Vagina (tissue), 2 donors: ENCODE measurements around the gene COX10.

Experiments used
- POLR2A ChIP-seq, 2 donors: fragments of 450-650 bp; IDR thresholded peaks; one replicate each; pipeline ENCODE4 v1.6.1; 2017; ENCODE audit warnings: antibody characterized with exemption in 2 of 2, mild to moderate bottlenecking in 2 of 2, moderate library complexity in 2 of 2
- POLR2AphosphoS5 ChIP-seq, 2 donors: sonication (generic); formaldehyde crosslinking; IDR thresholded peaks; one replicate each; pipeline ENCODE4 v1.9.0; 2017; ENCODE audit warnings: antibody characterized with exemption in 2 of 2, mild to moderate bottlenecking in 2 of 2, low read depth in 1 of 2; ENCODE audit not compliant: insufficient read depth in 1 of 2

DNA sequence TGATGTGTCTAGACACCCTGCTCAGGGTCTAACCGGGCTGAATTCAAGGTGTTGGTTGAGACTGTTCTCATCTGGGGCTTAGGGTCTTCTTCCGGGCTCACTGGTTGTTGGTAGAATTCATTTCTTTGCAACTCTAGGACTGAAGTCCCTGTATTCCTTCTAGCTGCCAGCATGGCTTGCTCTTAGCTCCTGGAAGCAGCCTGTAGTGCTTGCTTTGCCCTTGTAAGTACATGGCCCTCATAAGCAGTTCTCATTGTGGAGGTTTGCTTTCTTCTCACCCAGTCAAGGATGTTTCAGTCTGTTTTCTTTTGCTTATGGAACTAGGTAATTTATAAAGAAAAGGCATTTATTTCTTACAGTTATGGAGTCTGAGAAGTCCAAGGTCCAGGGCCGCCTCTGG lies 26.3 kb downstream of the COX10 start:
- TF ChIP-seq POLR2A (IDR thresholded peaks at IDR 0.05) (no peak), POLR2AphosphoS5 (IDR thresholded peaks at IDR 0.05; ENCODE audit: insufficient read depth in 1 of 2, low read depth in 1 of 2) (no peak)
